GM12801 (cell line): Measurements from ENCODE around the gene PGAP3.

Source experiments
- CTCF ChIP-seq: IDR thresholded peaks from one replicate; pipeline ENCODE4 v1.5.1; 2011; ENCODE audit warnings: control low read depth; ENCODE audit not compliant: insufficient read length; ENCODE audit errors: extremely low read depth

The PGAP3 gene

GRCh38 chr17:39701784-39702422, 14.0 kb upstream of the PGAP3 start:
- TF ChIP-seq CTCF, result no peak

- TF ChIP-seq CTCF, result no peak
Measured at GRCh38 chr17:39701012-39701783, 13.3 kb upstream of the PGAP3 start.

GRCh38 chr17:39700148-39700987, 12.5 kb upstream of the PGAP3 start:
- TF ChIP-seq CTCF, result no peak

DNA sequence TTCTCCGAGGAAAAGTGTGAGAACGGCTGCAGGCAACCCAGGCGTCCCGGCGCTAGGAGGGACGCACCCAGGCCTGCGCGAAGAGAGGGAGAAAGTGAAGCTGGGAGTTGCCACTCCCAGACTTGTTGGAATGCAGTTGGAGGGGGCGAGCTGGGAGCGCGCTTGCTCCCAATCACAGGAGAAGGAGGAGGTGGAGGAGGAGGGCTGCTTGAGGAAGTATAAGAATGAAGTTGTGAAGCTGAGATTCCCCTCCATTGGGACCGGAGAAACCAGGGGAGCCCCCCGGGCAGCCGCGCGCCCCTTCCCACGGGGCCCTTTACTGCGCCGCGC, 11.9 kb upstream of the PGAP3 start, which contains the start of gene ERBB2:
TSS of gene ERBB2 (plus strand) at position 247 of the 330 bp plus-strand sequence. CDS start 175 bp downstream, outside the sequence.
- TF ChIP-seq CTCF, result no peak

GRCh38 chr17:39697961-39698360, 10.1 kb upstream of the PGAP3 start:
- no peak for TF ChIP-seq CTCF

GRCh38 chr17:39696731-39697130, 8.9 kb upstream of the PGAP3 start:
- TF ChIP-seq CTCF, result no peak

- no peak for TF ChIP-seq CTCF
Measured at GRCh38 chr17:39695089-39695474, 7.2 kb upstream of the PGAP3 start.
